GM12864 (cell line): ENCODE results near the gene WDR5.

Experiments
- DNase-seq: peaks from one replicate; pipeline ENCODE4 v3.0.0-alpha.2; 2011; ENCODE audit warnings: low read depth
- H3K4me3 ChIP-seq: 2 replicates; pipeline ENCODE4 v1.5.1; 2011; ENCODE audit warnings: mild to moderate bottlenecking, low read depth, low read length, control low read depth
- TF ChIP-seq, protein P1 (sequence below): IDR thresholded peaks from 2 replicates; pipeline ENCODE4 v1.5.1; 2011; ENCODE audit warnings: low read depth, mild to moderate bottlenecking, moderate library complexity, low read length, control low read depth, inconsistent platforms; ENCODE audit errors: missing control alignments

Gene WDR5

DNA sequence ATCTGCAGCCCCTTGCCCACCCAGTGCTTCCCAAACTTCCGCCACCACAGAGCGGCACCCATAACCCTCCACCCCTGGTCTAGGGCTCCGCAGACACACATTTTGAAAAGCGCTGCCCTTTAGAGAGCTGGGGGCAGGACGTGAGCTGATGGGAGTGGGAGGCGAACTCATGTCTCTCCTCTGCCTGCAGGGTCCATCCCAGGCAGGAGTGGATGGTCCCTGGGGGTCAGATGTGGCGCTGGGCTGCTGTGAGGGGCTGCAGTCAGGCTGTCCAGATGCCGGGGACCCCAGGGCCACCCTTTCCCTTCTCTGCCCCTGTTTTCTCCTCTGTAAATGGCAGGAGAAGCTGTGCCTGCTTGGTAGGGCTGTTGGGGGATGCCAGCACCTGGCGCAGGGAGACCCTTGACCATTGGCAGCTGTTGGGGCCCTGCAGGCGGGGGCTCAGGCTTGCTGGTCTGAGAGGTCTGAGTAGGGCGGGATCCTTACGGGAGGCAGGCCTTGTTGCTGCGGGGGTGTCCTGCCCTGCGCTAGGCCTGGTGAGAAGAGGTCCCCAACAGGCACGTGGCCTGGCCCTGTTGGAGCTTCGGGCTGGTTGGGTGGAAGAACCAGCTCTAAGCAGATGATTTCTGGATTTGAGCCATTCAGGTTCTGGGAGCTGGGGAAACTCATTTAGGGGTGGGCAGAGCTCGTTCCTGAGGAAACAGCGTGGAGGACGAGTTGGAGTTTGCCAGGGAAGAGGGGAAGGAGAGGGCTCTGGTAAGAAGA is 38.8 kb downstream of the WDR5 start:
- no peak overlapping the region for H3K4me3 ChIP-seq
- TF ChIP-seq, protein P1, sequence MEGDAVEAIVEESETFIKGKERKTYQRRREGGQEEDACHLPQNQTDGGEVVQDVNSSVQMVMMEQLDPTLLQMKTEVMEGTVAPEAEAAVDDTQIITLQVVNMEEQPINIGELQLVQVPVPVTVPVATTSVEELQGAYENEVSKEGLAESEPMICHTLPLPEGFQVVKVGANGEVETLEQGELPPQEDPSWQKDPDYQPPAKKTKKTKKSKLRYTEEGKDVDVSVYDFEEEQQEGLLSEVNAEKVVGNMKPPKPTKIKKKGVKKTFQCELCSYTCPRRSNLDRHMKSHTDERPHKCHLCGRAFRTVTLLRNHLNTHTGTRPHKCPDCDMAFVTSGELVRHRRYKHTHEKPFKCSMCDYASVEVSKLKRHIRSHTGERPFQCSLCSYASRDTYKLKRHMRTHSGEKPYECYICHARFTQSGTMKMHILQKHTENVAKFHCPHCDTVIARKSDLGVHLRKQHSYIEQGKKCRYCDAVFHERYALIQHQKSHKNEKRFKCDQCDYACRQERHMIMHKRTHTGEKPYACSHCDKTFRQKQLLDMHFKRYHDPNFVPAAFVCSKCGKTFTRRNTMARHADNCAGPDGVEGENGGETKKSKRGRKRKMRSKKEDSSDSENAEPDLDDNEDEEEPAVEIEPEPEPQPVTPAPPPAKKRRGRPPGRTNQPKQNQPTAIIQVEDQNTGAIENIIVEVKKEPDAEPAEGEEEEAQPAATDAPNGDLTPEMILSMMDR: no peak
- no peak for DNase-seq

DNA sequence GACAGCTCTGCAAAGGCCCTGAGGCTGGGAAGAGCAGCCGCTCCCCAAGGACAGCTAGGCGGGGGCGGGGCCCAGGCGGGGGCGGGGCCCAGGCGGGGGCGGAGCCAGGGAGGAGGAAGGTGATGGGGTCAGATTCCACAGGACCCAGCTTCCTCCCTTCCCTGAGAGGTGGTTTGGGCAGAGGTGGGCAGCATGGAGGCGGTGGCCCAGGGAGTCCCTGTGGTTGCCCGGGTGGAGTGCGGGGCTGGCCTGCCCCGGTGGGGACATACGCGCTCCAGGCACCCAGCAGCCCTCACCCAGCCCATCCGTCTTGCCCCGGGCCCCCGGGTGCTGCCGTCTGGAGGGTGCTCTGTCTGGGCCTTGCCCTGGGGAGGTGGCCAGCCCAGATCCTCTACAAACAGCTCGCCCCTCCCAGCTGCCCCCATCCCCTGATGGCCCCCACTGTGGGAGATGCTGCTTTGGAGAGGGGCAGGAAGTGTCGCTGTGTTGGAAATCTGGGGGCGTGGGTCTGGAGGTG is 39.5 kb downstream of the WDR5 start:
- H3K4me3 ChIP-seq: no peak overlapping the region
- TF ChIP-seq, protein P1: no peak
- no peak for DNase-seq

DNA sequence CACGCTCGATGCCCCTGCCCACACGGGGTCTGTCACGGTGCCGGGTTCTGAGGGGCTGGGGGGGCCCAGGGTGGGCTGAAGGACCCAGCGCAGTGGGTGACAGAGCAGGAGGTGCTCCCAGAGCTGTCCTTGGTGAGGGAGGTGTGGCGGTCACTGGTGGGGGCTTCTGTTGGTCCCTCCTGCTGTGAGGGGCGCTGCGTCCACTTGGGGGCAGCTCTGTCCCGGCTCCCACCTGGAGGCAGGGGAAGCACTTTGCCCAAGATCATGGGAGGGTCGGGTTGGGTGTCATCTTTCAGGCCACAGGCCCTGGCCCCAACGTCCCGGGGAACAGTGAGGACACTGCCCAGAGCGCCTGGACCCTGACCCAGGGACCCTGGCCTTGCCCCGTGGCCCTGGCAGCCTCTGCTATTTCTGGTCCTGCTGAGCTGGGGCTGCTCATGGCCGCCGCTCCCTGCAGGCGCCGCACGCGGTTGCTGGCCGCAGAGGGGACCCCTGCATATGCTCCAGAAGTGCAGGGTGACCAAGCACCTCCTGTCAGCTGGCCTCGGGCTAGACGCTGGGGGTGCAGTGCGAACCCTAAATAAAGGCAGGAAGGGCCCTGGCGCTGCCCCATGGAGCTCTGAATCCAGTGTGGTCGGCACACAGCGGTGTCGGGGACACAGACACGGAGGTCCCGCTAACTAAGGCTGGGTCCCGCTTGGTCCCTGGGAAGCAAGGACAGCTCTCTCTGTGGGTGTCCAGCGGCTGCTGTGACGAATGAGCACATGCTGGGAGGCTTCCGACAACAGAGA is 40.1 kb downstream of the WDR5 start:
- DNase-seq: no peak
- TF ChIP-seq, protein P1: no peak
- H3K4me3 ChIP-seq: no peak overlapping the region

DNA sequence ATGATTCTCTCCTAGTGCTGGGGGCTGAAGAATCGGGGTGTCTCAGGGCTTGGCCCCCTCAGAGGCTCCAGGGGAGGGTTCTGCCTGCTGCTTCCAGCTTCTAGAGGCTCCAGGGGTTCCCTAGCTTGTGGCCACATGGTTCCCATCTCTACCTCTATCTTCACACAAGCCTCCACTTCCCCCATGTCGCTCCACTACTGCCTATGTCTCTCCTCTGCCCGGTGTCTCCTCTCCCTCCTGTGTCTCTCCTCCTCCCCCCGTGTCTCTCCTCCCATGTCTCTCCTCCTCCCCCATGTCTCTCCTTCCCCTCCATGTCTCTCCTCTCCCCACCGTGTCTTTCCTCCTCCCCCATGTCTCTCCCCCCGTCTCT is 40.7 kb downstream of the WDR5 start:
- no peak overlapping the region for H3K4me3 ChIP-seq
- TF ChIP-seq, protein P1: no peak
- DNase-seq: no peak

DNA sequence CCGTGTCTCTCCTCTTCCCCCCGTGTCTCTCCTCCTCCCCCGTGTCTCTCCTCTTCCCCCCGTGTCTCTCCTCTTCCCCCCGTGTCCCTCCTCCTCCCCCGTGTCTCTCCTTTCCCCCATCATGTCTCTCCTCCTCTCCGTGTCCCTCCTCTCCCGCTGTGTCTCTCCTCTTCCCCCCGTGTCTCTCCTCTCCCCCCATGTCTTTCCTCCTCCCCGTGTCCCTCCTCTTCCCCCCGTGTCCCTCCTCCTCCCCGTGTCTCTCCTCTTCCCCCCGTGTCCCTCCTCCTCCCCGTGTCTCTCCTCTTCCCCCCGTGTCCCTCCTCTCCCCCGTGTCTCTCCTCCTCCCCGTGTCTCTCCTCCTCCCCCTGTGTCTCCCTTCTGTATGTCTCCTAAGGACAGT is 41.3 kb downstream of the WDR5 start:
- no peak overlapping the region for H3K4me3 ChIP-seq
- TF ChIP-seq, protein P1: no peak
- DNase-seq: no peak

DNA sequence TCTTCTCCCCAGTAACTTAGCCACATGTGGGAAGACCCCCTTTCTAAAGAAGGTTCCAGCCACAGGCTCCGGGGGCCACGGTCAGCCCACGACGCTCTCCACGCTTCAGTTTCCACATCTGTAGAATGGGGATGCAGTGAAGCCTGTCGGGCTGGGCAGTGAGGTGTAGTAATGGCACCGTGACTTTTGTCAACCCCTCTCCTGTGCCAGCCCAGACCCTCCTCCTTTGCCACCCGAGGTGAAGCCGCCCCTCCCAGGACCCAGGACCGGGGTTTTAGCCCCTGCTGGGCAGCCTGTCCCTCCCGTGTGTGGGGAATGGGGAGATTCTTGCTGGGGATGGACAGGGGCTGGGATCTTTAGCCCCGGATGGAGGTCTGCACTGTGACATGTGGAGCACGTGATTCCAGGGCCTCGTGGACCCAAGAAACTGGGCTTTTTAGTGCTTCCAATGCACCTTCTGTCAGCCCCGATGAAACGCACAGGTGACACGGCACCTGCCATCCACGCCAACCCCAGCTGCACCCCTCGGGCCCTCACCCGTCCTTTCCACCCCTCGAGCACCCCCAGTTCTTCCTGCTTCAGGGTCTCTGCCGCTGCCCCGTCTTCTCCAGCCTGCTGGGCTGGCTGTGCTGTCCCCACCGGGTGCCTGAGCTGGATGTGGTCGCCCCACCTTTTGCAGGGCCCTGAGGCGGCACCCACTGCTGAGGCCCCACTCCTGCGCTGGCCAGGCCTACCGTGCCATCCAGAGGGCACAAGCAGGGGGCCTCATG is 41.9 kb downstream of the WDR5 start:
- no peak overlapping the region for H3K4me3 ChIP-seq
- TF ChIP-seq, protein P1: no peak
- DNase-seq: no peak
